HepG2 (cell line): ENCODE measurements around the gene COASY. TPM values are rescaled to one million over a fixed set of nuclear protein-coding genes. Genes with fewer than 3 reads are reported as not detected.
A peak's percentile ranks its signal among the peaks of the same experiment; 100 is the strongest.

Source experiments
- ARID5B ChIP-seq: IDR thresholded peaks from 2 replicates; pipeline ENCODE4 v1.4.0; 2020; ENCODE audit warnings: mild to moderate bottlenecking, missing genetic modification reagents
- ATF2 ChIP-seq: sonication (generic); formaldehyde crosslinking; IDR thresholded peaks from 2 replicates; pipeline ENCODE4 v1.4.0; 2020; ENCODE audit warnings: missing genetic modification reagents
- GABPB1 ChIP-seq: IDR thresholded peaks from 2 replicates; pipeline ENCODE4 v1.6.1; 2016; ENCODE audit warnings: mild to moderate bottlenecking, missing genetic modification reagents, moderate library complexity, missing compliant biosample characterization
- IKZF5 ChIP-seq: IDR thresholded peaks from 2 replicates; pipeline ENCODE4 v1.6.1; 2018; ENCODE audit warnings: missing genetic modification reagents, mild to moderate bottlenecking, missing compliant biosample characterization
- KAT7 ChIP-seq: IDR thresholded peaks from 2 replicates; pipeline ENCODE4 v1.6.1; 2018; ENCODE audit warnings: borderline replicate concordance, missing compliant biosample characterization
- NFKBIZ ChIP-seq: IDR thresholded peaks from 2 replicates; pipeline ENCODE4 v1.6.1; 2018; ENCODE audit warnings: missing genetic modification reagents, missing compliant biosample characterization
- NFYC ChIP-seq: IDR thresholded peaks from 2 replicates; pipeline ENCODE4 v1.6.1; 2016; ENCODE audit warnings: missing genetic modification reagents, missing compliant biosample characterization
- NR2F6 ChIP-seq, 2 experiments: IDR thresholded peaks; 2 replicates each; pipeline ENCODE4 v1.6.1; 2016; ENCODE audit warnings: antibody characterized with exemption in 1 of 2, mild to moderate bottlenecking in 1 of 2
- SP5 ChIP-seq: IDR thresholded peaks from 2 replicates; pipeline ENCODE4 v1.6.1; 2016; ENCODE audit warnings: low read depth, borderline replicate concordance
- ZHX2 ChIP-seq, 2 experiments: sonication (generic) in 1 of 2; formaldehyde crosslinking in 1 of 2; IDR thresholded peaks; 2 replicates each; pipeline versions ENCODE4 v1.6.1 to v1.9.0; 2014 to 2022; ENCODE audit warnings: antibody characterized with exemption in 1 of 2, borderline replicate concordance in 1 of 2, inconsistent platforms in 1 of 2, low read depth in 1 of 2, missing genetic modification reagents in 1 of 2
- ZNF251 ChIP-seq: sonication (generic); formaldehyde crosslinking; IDR thresholded peaks from 2 replicates; pipeline ENCODE4 v1.9.0; 2021; ENCODE audit warnings: mild to moderate bottlenecking, missing genetic modification reagents
- ZNF784 ChIP-seq: sonication (generic); formaldehyde crosslinking; IDR thresholded peaks from 2 replicates; pipeline ENCODE4 v1.5.1; 2020; ENCODE audit warnings: missing genetic modification reagents, mild to moderate bottlenecking, borderline replicate concordance
- ZSCAN20 ChIP-seq: sonication (generic); formaldehyde crosslinking; IDR thresholded peaks from 2 replicates; pipeline ENCODE4 v1.4.0; 2020; ENCODE audit warnings: missing genetic modification reagents, mild to moderate bottlenecking, borderline replicate concordance
- polyA plus RNA-seq, 8 experiments: library from polyadenylated mRNA; depleted of rRNA in 3 of 8; stranded (reverse) in 7 of 8; unstranded in 1 of 8; fragments of >200 nt; fragmentation: Illumina TruSeq in 4 of 8; extraction: Trizol in 4 of 8; gene quantifications; 2 replicates each; pipeline versions ENCODE4 v1.2.1 to v1.2.3, GENCODE V29; 2011 to 2016; ENCODE audit warnings: low read depth in 4 of 8, missing spikeins in 1 of 8, mixed read lengths in 1 of 8; ENCODE audit not compliant: insufficient read depth in 1 of 8
- total RNA-seq, 5 experiments: library from RNA; depleted of rRNA; stranded (reverse); fragments of >200 nt; fragmentation: Illumina TruSeq; extraction: Trizol; gene quantifications; 2 replicates each; pipeline ENCODE4 v1.2.3, GENCODE V29; 2016; ENCODE audit warnings: low read depth in 1 of 5

Gene COASY
- total and polyA plus RNA-seq, 2 of the 13 experiments (the other 11 are each of a cell fraction or from before 2014, with no cell fraction given), result 90.7 to 125 TPM

GRCh38 chr17:42517516-42517915 is 44.4 kb upstream of the COASY start (continued):
- TF ChIP-seq NR2F6 (IDR thresholded peaks at IDR 0.05) (no peak), NR2F6 (CRISPR knock-in tag; IDR thresholded peaks at IDR 0.05) (peak; percentile 59), NFKBIZ (no peak), ATF2 (CRISPR knock-in tag) (peak; percentile 63; the same call in 1 of the 2 replicates), ARID5B (CRISPR knock-in tag) (peak; percentile 44), ZNF784 (no peak), GABPB1 (peak; percentile 33; the same call in 1 of the 2 replicates), SP5 (CRISPR knock-in tag) (no peak), KAT7 (0 out of 2 replicates have a peak, but pooled peaks have one; percentile 38), ZNF251 (no peak), NFYC (CRISPR knock-in tag) (peak; percentile 26; the same call in 1 of the 2 replicates), ZSCAN20 (CRISPR knock-in tag) (no peak), IKZF5 (peak; percentile 66; the same call in 1 of the 2 replicates), ZHX2 (IDR thresholded peaks at IDR 0.05; ENCODE audit: low read depth) (no peak), ZHX2 (CRISPR knock-in tag; IDR thresholded peaks at IDR 0.05; ENCODE audit: borderline replicate concordance) (0 out of 2 replicates have a peak, but pooled peaks have one; percentile 63)
